GM23338 (cell line): ENCODE results near the gene ARHGEF39.

Experiments
- CTCF ChIP-seq, 2 experiments: fragments of 200-600 bp in 1 of 2; sonication (generic) in 1 of 2; conservative IDR thresholded peaks; 2 replicates each; pipeline versions ENCODE4 v1.5.1 to v1.6.1; 2016 to 2017; ENCODE audit warnings: antibody characterized with exemption in 2 of 2, low read depth in 2 of 2, mild to moderate bottlenecking in 2 of 2, moderate library complexity in 1 of 2
- EZH2 ChIP-seq: fragments of 200-600 bp; sonication (generic); IDR thresholded peaks from one replicate; pipeline ENCODE4 v1.8.0; 2017; ENCODE audit warnings: antibody characterized with exemption, mild to moderate bottlenecking, low read depth; ENCODE audit not compliant: unreplicated experiment
- EZH2phosphoT487 ChIP-seq: fragments of 200-600 bp; sonication (generic); IDR thresholded peaks from one replicate; pipeline ENCODE4 v1.8.1; 2018; ENCODE audit warnings: antibody characterized with exemption; ENCODE audit not compliant: unreplicated experiment
- NANOG ChIP-seq: IDR thresholded peaks from 2 replicates; pipeline ENCODE4 v1.6.1; 2016; ENCODE audit warnings: antibody characterized with exemption, borderline replicate concordance
- POLR2AphosphoS5 ChIP-seq: IDR thresholded peaks from 2 replicates; pipeline ENCODE4 v1.6.1; 2016; ENCODE audit warnings: antibody characterized with exemption, low read depth
- REST ChIP-seq: IDR thresholded peaks from one replicate; pipeline ENCODE4 v1.6.1; 2018; ENCODE audit warnings: antibody characterized with exemption; ENCODE audit not compliant: unreplicated experiment

- TF ChIP-seq POLR2AphosphoS5 = no peak
- TF ChIP-seq EZH2 = no peak
- TF ChIP-seq CTCF (conservative IDR thresholded peaks at IDR 0.05; ENCODE audit: low read depth in 2 of 2) = peak; percentile 13 to 26; a peak in 3 of 4 replicates
- TF ChIP-seq REST = no peak
- TF ChIP-seq EZH2phosphoT487 = no peak
- no peak for TF ChIP-seq NANOG
Measured at GRCh38 chr9:35691757-35692301, 26.8 kb upstream of the ARHGEF39 start.
